Testis (tissue), 2 donors: ENCODE data around the gene DCDC1.

Source experiments
- CTCF ChIP-seq, 3 experiments: fragments of 450-650 bp in 2 of 3; fragments of 200-600 bp in 1 of 3; sonication (generic) in 1 of 3; IDR thresholded peaks; one replicate each; pipeline ENCODE4 v1.5.1; 2016 to 2019; ENCODE audit warnings: antibody characterized with exemption in 3 of 3, mild to moderate bottlenecking in 2 of 3, moderate library complexity in 1 of 3
- POLR2A ChIP-seq: fragments of 450-650 bp; IDR thresholded peaks from one replicate; pipeline ENCODE4 v1.6.1; 2017; ENCODE audit warnings: antibody characterized with exemption, mild to moderate bottlenecking, moderate library complexity

GRCh38 chr11:30967579-30967978 lies 402.0 kb downstream of the DCDC1 start:
- TF ChIP-seq POLR2A, result no peak
- TF ChIP-seq CTCF (IDR thresholded peaks at IDR 0.05), result no peak
